ENCODE measurements around the gene DHX8.

DHX8 gene

DNA sequence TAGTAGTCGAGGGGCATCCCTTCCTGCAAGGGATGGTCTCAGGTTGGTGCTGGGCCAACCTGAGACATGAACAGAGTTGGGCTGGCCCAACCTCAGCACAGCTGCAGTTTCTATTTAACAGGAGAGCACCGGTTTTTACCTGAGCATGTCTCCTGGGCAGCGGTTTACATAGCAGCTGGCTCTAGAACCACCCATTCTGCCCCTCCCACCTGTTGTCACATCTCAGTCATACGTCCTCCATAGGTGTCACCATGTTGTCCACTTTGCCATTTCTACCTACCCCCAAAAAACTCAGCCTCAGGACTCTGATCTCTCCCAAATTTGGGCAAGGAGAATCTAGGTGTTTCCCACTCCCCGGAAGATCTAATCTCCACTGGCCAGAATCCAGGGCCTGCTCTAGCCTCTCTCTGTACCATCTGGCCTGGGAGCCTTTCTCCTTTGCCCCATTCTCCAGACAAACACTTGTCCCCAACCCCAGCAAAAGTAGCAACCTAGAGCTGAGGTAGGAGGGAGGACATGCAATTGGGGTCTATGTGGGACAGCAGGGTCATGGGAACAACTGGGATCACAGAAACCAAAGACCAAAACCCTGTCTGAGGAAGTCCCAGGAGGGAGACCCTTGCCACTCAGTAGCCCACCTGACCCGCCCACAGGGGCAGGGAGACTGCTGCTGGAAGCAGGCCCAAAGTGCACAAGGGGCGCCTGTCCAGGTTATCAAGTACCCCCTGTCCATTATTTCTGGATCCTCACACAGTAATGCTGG is 43.3 kb downstream of the DHX8 start:
- DNase-seq (ENCODE audit: low spot score): no peak

GRCh38 chr17:43528319-43528987 is 44.7 kb downstream of the DHX8 start:
- no peak for DNase-seq (ENCODE audit: low spot score)

- DNase-seq (ENCODE audit: low spot score): no peak
These were observed 45.4 kb downstream of the DHX8 start for GRCh38 chr17:43528988-43529814.

DNA sequence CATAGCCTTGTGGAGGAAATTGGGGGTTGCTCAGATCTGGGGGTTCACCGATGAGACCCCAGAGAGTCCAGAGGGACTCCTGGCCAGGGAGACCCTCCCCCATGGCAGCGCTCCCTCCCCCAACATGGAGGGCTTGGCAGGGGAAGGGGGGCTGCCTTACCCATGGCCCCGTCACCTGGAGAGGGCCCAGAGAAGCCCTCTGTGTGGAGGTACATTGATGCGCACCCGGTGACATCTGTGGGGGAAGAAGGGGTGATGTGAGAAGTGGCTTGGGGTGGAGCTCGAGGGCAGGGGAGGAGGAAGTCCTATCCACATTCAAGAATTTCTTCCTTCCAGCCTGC is 46.1 kb downstream of the DHX8 start:
- no peak for DNase-seq (ENCODE audit: low spot score)

GRCh38 chr17:43530288-43531081 is 46.7 kb downstream of the DHX8 start:
- DNase-seq (ENCODE audit: low spot score): peak; percentile 93

DNA sequence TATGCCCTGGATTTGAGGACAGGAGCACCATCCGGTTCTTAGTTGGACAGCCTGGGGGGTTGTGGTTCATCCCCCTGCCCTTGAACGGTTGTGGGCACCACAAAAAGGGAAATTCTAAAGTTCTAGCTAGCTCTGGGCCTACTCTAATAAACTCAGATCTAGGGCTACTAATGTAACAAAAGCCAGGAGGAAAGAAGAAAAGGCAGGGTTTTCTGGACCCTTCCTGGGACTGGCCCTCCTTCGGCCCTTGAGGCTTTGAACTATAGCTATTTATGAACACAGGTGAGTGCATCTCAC is 47.3 kb downstream of the DHX8 start:
- no peak for DNase-seq (ENCODE audit: low spot score)

DNA sequence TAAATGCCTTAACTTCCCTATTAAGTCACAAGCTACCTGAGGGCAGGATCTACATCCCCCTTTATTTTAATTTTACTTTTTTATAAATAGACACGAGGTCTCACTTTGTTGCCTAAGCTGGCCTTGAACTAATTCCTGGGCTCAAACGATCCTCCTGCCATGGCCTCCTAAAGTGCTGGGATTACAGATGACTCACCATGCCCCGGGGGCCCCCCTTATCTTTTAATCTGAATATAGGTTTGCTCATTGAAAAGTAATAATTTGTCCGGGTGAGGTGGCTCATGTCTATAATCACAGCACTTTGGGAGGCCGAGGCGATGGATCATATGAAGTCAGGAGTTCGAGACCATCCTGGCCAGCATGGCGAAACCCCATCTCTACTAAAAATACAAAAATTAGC is 48.2 kb downstream of the DHX8 start:
- DNase-seq (ENCODE audit: low spot score): no peak

- no peak for DNase-seq (ENCODE audit: low spot score)
These were observed 48.8 kb downstream of the DHX8 start for GRCh38 chr17:43532581-43532980.

DNA sequence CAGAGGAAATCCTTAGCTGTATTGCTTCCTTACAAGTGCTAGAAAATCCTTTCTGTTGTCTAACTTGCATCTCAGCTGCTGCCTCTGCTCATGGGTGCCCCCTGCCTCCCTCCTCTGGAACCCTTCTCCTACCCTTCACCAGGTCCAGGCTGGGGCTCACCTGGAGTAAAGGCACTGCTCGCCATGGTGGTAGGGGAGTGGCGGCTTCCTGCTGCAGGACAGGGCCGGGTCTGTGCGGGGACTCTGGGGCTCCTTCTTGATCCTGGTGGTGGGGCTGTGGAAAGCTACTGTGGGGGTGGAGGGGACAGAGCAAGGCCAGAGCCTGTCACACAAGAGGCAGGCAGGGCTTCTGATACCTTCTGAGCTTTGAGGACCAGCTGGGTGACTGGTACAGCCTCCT is 49.9 kb downstream of the DHX8 start:
- DNase-seq (ENCODE audit: low spot score): no peak

- no peak for DNase-seq (ENCODE audit: low spot score)
These were observed 51.1 kb downstream of the DHX8 start for GRCh38 chr17:43534909-43535308.

DNA sequence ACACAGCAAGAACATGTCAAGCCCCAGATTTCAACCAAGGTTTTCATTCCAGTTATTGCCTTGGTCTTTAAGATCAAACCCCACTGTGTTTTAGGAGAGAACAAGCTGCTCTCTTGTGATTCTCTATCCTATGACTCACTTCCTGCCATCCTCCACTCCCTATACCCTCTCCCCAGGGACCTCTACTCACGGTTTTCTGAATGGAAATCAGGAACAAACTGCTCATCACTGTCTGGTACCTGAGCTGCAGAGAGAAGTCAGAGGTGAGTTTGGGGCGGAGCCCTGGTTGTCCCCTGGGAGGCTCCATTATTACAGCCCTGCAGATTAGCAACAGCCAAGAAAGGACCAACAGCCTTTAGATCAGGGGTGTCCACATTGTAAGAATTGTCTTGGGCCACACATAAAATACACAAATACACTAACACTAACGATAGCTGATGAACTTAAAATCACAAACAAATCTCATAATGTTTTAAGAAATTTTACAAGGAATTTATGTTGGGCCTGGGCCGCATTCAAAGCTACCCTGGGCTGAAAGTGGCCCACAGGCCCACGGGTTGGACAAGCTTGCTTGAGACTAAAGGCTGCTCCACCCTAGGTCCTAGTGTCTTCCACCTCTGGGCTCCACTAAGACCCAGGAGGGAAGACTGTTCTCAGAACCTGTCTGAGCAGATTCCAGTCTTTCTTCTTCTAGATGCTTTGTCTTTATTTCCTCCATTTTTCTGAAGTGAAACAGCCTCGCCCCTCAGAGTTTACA is 52.6 kb downstream of the DHX8 start:
- DNase-seq (ENCODE audit: low spot score): no peak

DNA sequence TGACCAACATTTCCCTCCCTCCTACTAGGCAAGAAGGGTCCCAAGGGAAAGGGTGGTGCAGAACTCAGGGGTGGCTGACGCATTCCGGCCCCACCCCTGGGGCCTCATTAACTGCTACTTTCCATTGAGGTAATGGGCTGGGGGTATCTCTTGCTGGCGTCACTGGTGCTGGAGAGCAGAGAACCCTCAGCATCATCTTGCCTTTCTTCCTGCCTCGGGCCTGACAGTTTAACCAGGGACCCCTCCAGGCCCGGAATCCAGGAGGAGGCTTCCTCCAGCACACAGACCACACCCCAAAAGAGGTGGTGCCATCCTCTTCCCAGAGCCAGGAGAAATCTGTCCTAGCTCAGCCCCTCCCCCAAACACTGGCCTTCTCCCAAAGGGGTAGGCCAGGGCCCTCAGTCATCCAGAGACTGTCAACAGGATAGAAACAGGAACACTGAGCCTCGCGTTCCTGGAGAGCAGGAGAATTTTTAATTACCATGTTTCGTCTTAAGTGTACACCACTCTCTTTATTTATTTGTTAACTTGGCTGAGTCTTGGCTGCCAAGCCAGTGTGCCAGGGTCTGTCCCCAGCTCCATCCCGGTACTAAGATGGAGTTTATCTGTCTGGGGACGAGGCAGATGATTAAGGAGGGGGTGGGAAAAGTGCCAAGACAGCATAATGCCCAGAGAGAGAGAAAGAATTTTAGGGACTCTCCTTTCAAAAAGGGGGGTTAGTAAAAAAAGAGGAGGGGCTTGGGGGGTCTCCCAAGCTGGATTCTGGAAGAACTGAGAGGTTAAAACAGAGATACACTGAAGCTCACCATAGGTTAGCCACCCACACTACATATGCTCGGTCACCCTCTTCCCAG is 57.3 kb downstream of the DHX8 start:
- DNase-seq (ENCODE audit: low spot score): no peak

DNA sequence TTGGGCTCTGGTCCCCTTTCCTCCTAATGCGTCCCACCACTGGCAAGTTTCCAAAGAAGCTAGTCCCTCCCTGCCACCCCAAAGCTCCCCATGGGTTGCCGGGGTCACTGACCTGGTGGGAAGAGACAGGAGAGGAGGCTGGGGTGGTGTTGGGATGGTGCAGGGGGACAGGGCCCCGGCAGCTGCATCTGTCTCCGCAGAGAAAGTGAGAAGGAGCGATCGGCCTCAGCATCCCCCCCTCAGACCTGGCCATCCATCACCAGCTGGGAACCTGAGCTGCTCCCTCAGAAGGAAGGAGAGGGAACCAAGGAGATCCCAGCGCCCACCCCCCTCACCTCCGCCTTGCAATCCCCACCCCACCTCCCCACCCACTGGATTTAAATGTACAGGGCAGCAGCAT is 59.1 kb downstream of the DHX8 start:
- no peak for DNase-seq (ENCODE audit: low spot score)

DNA sequence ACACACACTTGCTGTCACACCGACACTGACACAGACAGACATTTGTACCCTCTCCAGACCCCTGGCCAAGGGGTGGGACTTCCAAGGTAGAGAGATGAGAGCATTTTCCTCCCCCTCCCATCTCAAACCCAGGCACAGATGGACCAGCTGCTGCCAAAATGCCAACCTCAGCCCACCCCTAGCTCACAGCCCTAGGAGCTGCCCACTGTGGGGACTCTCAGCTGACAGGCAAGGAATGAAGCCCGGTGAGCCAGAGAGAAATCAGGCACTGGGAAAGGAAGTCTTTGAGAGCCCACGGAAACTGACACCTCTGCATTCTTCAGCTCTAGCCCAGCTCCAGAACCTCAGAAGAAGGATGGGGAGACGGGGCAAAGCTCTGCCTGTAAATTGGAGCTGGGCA is 59.5 kb downstream of the DHX8 start:
- DNase-seq (ENCODE audit: low spot score): no peak

GRCh38 chr17:43543771-43544575 is 60.2 kb downstream of the DHX8 start:
- no peak for DNase-seq (ENCODE audit: low spot score)

DNA sequence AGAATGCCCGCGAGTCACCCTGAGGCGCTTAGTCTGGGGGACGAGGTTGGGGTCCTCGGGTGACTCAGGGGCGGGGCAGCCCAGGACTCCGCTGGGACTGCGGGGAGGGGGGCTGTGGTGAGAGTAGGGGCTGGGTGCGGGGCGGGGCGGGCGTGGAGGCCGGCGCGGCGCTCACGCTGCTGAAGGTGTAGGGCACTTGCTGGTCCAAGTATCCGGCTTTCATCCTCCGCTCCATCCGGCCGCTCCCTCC is 61.5 kb downstream of the DHX8 start:
- no peak for DNase-seq (ENCODE audit: low spot score)

- DNase-seq (ENCODE audit: low spot score): peak; percentile 98
These were observed 62.8 kb downstream of the DHX8 start, which contains the start of gene ETV4 for GRCh38 chr17:43546319-43547188. ETV4 (minus strand) TSS chr17:43546340; CDS start chr17:43545617, 723 bp downstream.

DNA sequence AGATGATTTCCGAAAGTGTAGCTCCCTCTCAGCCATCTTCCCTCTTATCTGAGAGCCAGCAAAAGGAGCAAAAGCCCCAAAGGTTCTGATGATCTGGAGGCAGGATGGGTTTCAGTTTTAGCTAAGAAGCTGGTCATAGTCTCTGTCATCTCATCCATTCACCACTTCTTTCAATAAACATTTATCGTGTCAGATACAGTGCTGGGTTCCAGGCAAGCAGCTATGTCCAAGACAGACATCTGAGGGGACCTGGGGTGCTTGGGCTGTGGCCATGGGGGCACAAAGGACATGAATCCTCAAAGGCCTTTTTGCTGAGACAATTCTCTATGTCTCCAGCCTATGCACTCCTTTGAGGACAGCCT is 63.4 kb downstream of the DHX8 start:
- no peak for DNase-seq (ENCODE audit: low spot score)

- DNase-seq (ENCODE audit: low spot score): no peak
These were observed 64.0 kb downstream of the DHX8 start for GRCh38 chr17:43547659-43548256.

Measured in iPS-NIHi11 (cell line).